Adrenal gland (tissue), 5 donors: ENCODE data around the gene IGHMBP2.

Experiments used
- POLR2A ChIP-seq, 2 donors: fragments of 450-650 bp; IDR thresholded peaks; one replicate each; pipeline ENCODE4 v1.6.1; 2017; ENCODE audit warnings: antibody characterized with exemption in 2 of 2, mild to moderate bottlenecking in 2 of 2, moderate library complexity in 1 of 2
- TF ChIP-seq, protein P1 (sequence below), 6 experiments: fragments of 450-650 bp in 4 of 6; fragments of 200-600 bp in 2 of 6; sonication (generic) in 1 of 6; IDR thresholded peaks; 1 replicate in 5 of 6; 2 replicates in 1 of 6; pipeline versions ENCODE4 v1.5.1 to v1.8.0; 2016 to 2021; ENCODE audit warnings: antibody characterized with exemption in 6 of 6, mild to moderate bottlenecking in 2 of 6, moderate library complexity in 1 of 6
- donor health status: DM: no; HTN: no; CAD: no.

DNA sequence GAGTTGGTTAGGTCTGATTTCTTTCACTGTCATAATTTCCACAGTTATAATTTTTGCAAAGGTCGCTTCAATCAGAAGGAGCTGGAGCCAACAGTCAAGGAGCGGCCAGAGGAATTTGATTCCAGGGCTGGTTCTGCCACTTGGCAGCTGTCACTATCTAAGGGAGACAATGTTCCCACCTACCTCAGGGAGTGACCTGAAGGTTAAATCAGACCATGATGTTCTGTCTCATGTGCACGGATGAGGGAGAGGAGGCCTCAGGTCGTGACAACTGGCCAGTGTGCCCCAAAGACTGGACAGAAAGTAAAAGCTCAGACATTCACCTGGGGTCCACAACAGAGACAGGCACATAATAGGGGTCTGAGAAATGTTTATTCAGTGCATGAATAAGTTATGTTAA is 69.5 kb downstream of the IGHMBP2 start:
- TF ChIP-seq, protein P1, sequence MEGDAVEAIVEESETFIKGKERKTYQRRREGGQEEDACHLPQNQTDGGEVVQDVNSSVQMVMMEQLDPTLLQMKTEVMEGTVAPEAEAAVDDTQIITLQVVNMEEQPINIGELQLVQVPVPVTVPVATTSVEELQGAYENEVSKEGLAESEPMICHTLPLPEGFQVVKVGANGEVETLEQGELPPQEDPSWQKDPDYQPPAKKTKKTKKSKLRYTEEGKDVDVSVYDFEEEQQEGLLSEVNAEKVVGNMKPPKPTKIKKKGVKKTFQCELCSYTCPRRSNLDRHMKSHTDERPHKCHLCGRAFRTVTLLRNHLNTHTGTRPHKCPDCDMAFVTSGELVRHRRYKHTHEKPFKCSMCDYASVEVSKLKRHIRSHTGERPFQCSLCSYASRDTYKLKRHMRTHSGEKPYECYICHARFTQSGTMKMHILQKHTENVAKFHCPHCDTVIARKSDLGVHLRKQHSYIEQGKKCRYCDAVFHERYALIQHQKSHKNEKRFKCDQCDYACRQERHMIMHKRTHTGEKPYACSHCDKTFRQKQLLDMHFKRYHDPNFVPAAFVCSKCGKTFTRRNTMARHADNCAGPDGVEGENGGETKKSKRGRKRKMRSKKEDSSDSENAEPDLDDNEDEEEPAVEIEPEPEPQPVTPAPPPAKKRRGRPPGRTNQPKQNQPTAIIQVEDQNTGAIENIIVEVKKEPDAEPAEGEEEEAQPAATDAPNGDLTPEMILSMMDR (IDR thresholded peaks at IDR 0.05): no peak
- no peak for TF ChIP-seq POLR2A (IDR thresholded peaks at IDR 0.05)
